Right atrium auricular region (tissue), 2 donors: ENCODE results near the gene RTKN2. TPM values are rescaled to one million over a fixed set of nuclear protein-coding genes. Genes with fewer than 3 reads are reported as not detected.

Experiments used
- DNase-seq: peaks from one replicate; pipeline ENCODE4 v3.0.0-alpha.2; 2019; ENCODE audit warnings: low spot score
- H3K27ac ChIP-seq, 2 donors: fragments of 200-600 bp; sonication (generic); 1 replicate in 1 of 2; 2 replicates in 1 of 2; pipeline ENCODE4 v1.5.1; 2016 to 2019
- H3K27me3 ChIP-seq, 2 donors: fragments of 200-600 bp; sonication (generic); one replicate each; pipeline versions ENCODE4 v1.5.1 to v1.6.0; 2017 to 2019
- H3K36me3 ChIP-seq: fragments of 200-600 bp; sonication (generic); one replicate; pipeline ENCODE4 v1.5.1; 2016
- H3K4me1 ChIP-seq, 2 donors: fragments of 200-600 bp; sonication (generic); one replicate each; pipeline versions ENCODE4 v1.5.1 to v1.6.0; 2017 to 2019
- H3K4me3 ChIP-seq, 2 donors: fragments of 200-600 bp; sonication (generic); 1 replicate in 1 of 2; 2 replicates in 1 of 2; pipeline ENCODE4 v1.5.1; 2017 to 2019; ENCODE audit warnings: mild to moderate bottlenecking in 1 of 2, moderate library complexity in 1 of 2
- H3K9me3 ChIP-seq, 2 donors: fragments of 200-600 bp; sonication (generic); one replicate each; pipeline ENCODE4 v1.5.1; 2019
- CTCF ChIP-seq, 2 donors: fragments of 200-600 bp; sonication (generic); IDR thresholded peaks; one replicate each; pipeline ENCODE4 v1.5.1; 2019; ENCODE audit warnings: antibody characterized with exemption in 2 of 2
- total RNA-seq, 2 donors: library from RNA; depleted of rRNA; stranded (reverse); fragments of >200 nt; gene quantifications; one replicate each; pipeline ENCODE4 v1.1.0, GENCODE V29; 2016

The RTKN2 gene
- total RNA-seq, 2 donors from 2014 or later, result 0.08 to 0.15 TPM

- Histone ChIP-seq H3K36me3 (no peaks in the 10 kb centered on the region), H3K9me3 (peaks cover 0 to 7% of the 10 kb centered on the region in 2 donors), H3K4me1 (peaks cover 0 to 5% of the 10 kb centered on the region in 2 donors), H3K27ac (no peak overlapping the region), H3K27me3 (no peaks in the 10 kb centered on the region), H3K4me3 (no peak overlapping the region)
- TF ChIP-seq CTCF (IDR thresholded peaks at IDR 0.05), result no peak
- DNase-seq, result no peak
Measured at GRCh38 chr10:62170732-62171131, 97.9 kb downstream of the RTKN2 start.

GRCh38 chr10:62166331-62167131 lies 102.1 kb downstream of the RTKN2 start:
- no peak overlapping the region for H3K4me3 ChIP-seq
- H3K27ac ChIP-seq, result no peak overlapping the region
- no peak for DNase-seq
- no peak for TF ChIP-seq CTCF (IDR thresholded peaks at IDR 0.05)
- peaks cover 0 to 5% of the 10 kb centered on the region in 2 donors for H3K4me1 ChIP-seq
- H3K9me3 ChIP-seq, result no peaks in the 10 kb centered on the region
- no peaks in the 10 kb centered on the region for H3K27me3 ChIP-seq
- no peaks in the 10 kb centered on the region for H3K36me3 ChIP-seq

- Histone ChIP-seq H3K27ac (no peak overlapping the region), H3K36me3 (no peaks in the 10 kb centered on the region), H3K4me3 (no peak overlapping the region), H3K4me1 (peaks cover 0 to 5% of the 10 kb centered on the region in 2 donors), H3K27me3 (no peaks in the 10 kb centered on the region), H3K9me3 (no peaks in the 10 kb centered on the region)
- no peak for TF ChIP-seq CTCF (IDR thresholded peaks at IDR 0.05)
- DNase-seq, result no peak
Measured at GRCh38 chr10:62165803-62166202, 102.8 kb downstream of the RTKN2 start.

- Histone ChIP-seq H3K4me1 (peaks cover 0 to 5% of the 10 kb centered on the region in 2 donors), H3K27ac (no peak overlapping the region), H3K9me3 (no peaks in the 10 kb centered on the region), H3K36me3 (no peaks in the 10 kb centered on the region), H3K4me3 (no peak overlapping the region), H3K27me3 (no peaks in the 10 kb centered on the region)
- no peak for DNase-seq
- no peak for TF ChIP-seq CTCF (IDR thresholded peaks at IDR 0.05)
Measured at GRCh38 chr10:62163024-62163423, 105.6 kb downstream of the RTKN2 start.

GRCh38 chr10:62162261-62162981 lies 106.2 kb downstream of the RTKN2 start:
- H3K27ac ChIP-seq, result no peak overlapping the region
- H3K4me1 ChIP-seq, result peaks cover 0 to 5% of the 10 kb centered on the region in 2 donors
- no peak for TF ChIP-seq CTCF (IDR thresholded peaks at IDR 0.05)

More at GRCh38 chr10:62162261-62162981, 106.2 kb downstream of the RTKN2 start:
- Histone ChIP-seq H3K9me3 (no peaks in the 10 kb centered on the region), H3K27me3 (no peaks in the 10 kb centered on the region), H3K36me3 (no peaks in the 10 kb centered on the region), H3K4me3 (no peak overlapping the region)
- no peak for DNase-seq
